Smooth muscle cell (in vitro differentiated cells): ENCODE measurements around the gene TRPV3. TPM values are rescaled to one million over a fixed set of nuclear protein-coding genes. Genes with fewer than 3 reads are reported as not detected.

Experiments used
- DNase-seq: peaks from one replicate; lab custom pipeline; 2025; ENCODE audit not compliant: unreplicated experiment; lab: John Stamatoyannopoulos, UW
- H2AFZ ChIP-seq: fragments of 200-600 bp; sonication (generic); 2 replicates; pipeline ENCODE4 v1.6.0; 2016; ENCODE audit warnings: antibody characterized with exemption, low read depth, mild to moderate bottlenecking
- H3F3A ChIP-seq: fragments of 200-600 bp; sonication (generic); 2 replicates; pipeline ENCODE4 v1.6.0; 2017; ENCODE audit warnings: antibody characterized with exemption, low read depth
- H3K27ac ChIP-seq: fragments of 200-600 bp; sonication (generic); 2 replicates; pipeline ENCODE4 v1.5.1; 2016; ENCODE audit warnings: low read depth, mild to moderate bottlenecking
- H3K27me3 ChIP-seq: fragments of 200-600 bp; sonication (generic); 2 replicates; pipeline ENCODE4 v1.6.1; 2016; ENCODE audit warnings: low read depth, mild to moderate bottlenecking
- H3K36me3 ChIP-seq: fragments of 200-600 bp; sonication (generic); 2 replicates; pipeline ENCODE4 v1.5.1; 2016; ENCODE audit warnings: low read depth
- H3K4me1 ChIP-seq: fragments of 200-600 bp; sonication (generic); 2 replicates; pipeline ENCODE4 v1.5.1; 2016; ENCODE audit warnings: low read depth
- H3K4me2 ChIP-seq: fragments of 200-600 bp; sonication (generic); 2 replicates; pipeline ENCODE4 v1.6.0; 2016; ENCODE audit warnings: mild to moderate bottlenecking
- H3K4me3 ChIP-seq: fragments of 200-600 bp; sonication (generic); 2 replicates; pipeline ENCODE4 v1.5.1; 2016; ENCODE audit warnings: mild to moderate bottlenecking
- H3K79me2 ChIP-seq: fragments of 200-600 bp; sonication (generic); 2 replicates; pipeline ENCODE4 v1.6.0; 2016; ENCODE audit warnings: low read depth, mild to moderate bottlenecking
- H3K9ac ChIP-seq: fragments of 200-600 bp; sonication (generic); 2 replicates; pipeline ENCODE4 v1.6.0; 2016; ENCODE audit warnings: low read depth
- H3K9me3 ChIP-seq: fragments of 200-600 bp; sonication (generic); replicated peaks from 2 replicates; pipeline ENCODE4 v1.5.1; 2016; ENCODE audit warnings: low read depth
- H4K20me1 ChIP-seq: fragments of 200-600 bp; sonication (generic); 2 replicates; pipeline ENCODE4 v1.6.0; 2016; ENCODE audit warnings: low read depth
- WGBS: methylation state at CpG from one replicate; pipeline ENCODE4 v1.1.7; 2016; ENCODE audit warnings: low lambda C conversion rate; 5-methylcytosine and 5-hydroxymethylcytosine counted together
- polyA plus RNA-seq: library from polyadenylated mRNA; unstranded; fragments of >200 nt; fragmentation: Nextera tagmentation; extraction: Ambion mirVana; gene quantifications from 2 replicates; pipeline ENCODE4 v1.2.1, GENCODE V29; 2016
- total RNA-seq: library from RNA; depleted of rRNA; stranded (reverse); fragments of >200 nt; gene quantifications from 2 replicates; pipeline ENCODE4 v1.2.3, GENCODE V29; 2014
- TF ChIP-seq, protein P1 (sequence below): fragments of 200-600 bp; sonication (generic); IDR thresholded peaks from 2 replicates; pipeline ENCODE4 v1.5.1; 2017; ENCODE audit warnings: borderline replicate concordance, mild to moderate bottlenecking, antibody characterized with exemption; ENCODE audit not compliant: insufficient read depth, poor library complexity, severe bottlenecking

Gene TRPV3
- total and polyA plus RNA-seq, 2 experiments from 2014 or later, result 0.53 to 6.4 TPM

DNA sequence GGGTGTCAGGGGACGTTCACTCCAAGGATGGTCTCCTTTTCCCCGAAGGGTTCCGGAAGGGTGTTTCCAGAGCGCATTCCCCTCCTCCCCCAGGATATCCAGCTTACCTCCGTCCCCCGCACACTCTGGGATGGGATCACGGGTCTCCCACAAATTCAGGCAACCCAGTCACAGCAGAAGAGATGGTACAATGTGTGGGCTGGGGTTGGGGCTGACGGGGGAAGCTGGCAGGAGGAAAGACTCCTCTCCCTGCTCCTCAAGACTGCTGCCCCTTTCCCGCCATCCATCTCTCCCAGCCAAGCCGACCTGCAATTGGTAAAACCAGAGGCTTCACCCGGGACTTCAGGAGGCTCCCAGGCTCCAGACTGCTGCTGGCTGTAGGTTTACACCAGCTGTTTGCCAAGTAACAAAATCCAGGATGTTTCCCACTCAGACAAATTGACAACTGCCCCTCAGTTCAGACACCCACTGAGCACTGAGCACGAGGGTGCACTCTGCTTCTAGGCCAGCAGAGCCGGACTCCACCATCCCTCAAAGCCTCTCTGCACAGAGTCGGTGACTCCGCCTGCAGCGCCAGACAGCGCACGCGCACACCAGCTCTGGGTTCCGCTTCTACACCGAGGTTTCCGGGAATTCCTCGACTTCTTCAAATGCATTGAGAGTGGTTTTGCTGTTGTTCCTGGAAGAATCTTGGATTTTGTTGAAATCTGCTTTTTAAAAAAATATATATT, 44.1 kb downstream of the TRPV3 start:
- no peak overlapping the region for H3K27ac ChIP-seq
- H3K4me3 ChIP-seq, result no peak overlapping the region
- no peak overlapping the region for H3K4me2 ChIP-seq
- H2AFZ ChIP-seq, result no peak overlapping the region
- TF ChIP-seq, protein P1, sequence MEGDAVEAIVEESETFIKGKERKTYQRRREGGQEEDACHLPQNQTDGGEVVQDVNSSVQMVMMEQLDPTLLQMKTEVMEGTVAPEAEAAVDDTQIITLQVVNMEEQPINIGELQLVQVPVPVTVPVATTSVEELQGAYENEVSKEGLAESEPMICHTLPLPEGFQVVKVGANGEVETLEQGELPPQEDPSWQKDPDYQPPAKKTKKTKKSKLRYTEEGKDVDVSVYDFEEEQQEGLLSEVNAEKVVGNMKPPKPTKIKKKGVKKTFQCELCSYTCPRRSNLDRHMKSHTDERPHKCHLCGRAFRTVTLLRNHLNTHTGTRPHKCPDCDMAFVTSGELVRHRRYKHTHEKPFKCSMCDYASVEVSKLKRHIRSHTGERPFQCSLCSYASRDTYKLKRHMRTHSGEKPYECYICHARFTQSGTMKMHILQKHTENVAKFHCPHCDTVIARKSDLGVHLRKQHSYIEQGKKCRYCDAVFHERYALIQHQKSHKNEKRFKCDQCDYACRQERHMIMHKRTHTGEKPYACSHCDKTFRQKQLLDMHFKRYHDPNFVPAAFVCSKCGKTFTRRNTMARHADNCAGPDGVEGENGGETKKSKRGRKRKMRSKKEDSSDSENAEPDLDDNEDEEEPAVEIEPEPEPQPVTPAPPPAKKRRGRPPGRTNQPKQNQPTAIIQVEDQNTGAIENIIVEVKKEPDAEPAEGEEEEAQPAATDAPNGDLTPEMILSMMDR, result no peak
- no peak for DNase-seq
- peaks cover 11% of the 10 kb centered on the region for H3K4me1 ChIP-seq
- H3K36me3 ChIP-seq, result peaks cover 2% of the 10 kb centered on the region
- H3K9ac ChIP-seq, result no peak overlapping the region
- no peaks in the 10 kb centered on the region for H3K27me3 ChIP-seq
- H4K20me1 ChIP-seq, result no peaks in the 10 kb centered on the region
- WGBS, result 92% methylated on average over 23 of the region's 23 CpGs
- H3K79me2 ChIP-seq, result no peaks in the 10 kb centered on the region
- no peaks in the 10 kb centered on the region for H3K9me3 ChIP-seq
- no peaks in the 10 kb centered on the region for H3F3A ChIP-seq

DNA sequence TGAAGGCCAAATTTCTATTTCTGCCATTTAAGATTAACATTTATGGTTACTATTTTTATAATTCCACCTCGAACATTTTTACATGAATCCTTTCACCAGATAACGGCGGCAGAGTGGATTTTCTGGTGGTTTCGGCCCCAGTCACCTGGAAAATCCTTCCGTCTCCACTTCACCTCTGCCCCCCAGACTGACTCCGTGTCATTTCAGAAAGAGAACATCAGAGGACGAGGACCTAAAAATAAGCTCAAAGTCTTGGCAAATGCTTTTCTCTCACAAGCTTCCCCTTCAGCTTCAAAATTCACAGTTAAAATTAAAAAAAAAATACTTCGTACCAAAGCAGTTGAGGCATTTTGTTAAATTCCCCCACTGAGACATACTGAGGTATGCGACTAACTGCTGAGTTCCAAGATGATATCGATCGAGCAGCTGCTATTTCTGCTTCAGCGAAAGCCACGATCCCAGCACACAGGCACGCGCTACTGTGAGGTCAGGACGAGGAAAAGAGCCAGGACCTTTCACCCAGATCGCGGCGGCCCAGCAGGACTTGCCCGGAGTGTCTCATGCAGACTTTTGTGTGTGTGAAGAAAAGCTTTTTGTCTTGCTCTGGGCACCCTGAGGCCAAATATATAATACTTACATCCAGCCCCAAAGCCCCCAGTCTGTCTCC, 45.0 kb downstream of the TRPV3 start:
- TF ChIP-seq, protein P1, result no peak
- no peaks in the 10 kb centered on the region for H3K27me3 ChIP-seq
- H3K4me1 ChIP-seq, result peaks cover 11% of the 10 kb centered on the region
- no peaks in the 10 kb centered on the region for H3K79me2 ChIP-seq
- no peaks in the 10 kb centered on the region for H3K9me3 ChIP-seq
- H3K4me3 ChIP-seq, result no peak overlapping the region
- H3K9ac ChIP-seq, result no peak overlapping the region
- no peak overlapping the region for H2AFZ ChIP-seq
- no peaks in the 10 kb centered on the region for H3K36me3 ChIP-seq
- H3F3A ChIP-seq, result no peaks in the 10 kb centered on the region
- no peak overlapping the region for H3K4me2 ChIP-seq
- no peak overlapping the region for H3K27ac ChIP-seq
- DNase-seq, result no peak
- WGBS, result 54% methylated on average over 20 of the region's 20 CpGs
- no peaks in the 10 kb centered on the region for H4K20me1 ChIP-seq

DNA sequence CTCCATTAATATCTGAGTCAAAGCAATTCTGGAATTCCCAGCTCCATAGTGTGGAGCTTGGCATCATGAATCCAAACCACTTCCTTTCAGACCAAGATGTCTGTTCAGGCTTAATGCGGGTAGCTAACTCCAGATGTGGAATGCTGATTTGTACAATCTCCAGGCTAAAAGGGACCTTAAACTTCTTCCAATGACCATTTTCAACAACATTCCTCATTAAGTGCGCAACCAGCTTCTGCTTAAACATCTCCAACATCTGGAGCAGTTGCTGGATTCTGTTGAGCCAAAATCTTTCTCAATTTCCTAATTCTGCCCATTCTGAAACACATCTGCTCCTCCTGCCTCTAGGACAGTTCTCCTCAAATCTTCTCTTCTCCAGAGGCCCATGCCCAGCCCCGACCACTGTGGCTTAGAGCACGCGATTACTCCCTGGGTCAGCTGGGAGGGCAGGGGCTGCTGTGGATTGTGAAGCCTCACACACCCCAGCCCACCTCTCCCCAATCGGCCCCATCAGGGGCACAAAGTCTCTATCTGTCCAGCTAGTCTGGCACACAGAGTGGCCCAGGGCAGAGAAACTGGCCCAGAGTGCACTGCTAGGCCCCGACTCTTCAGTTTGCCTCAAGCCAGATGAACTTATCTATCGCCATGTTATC, 45.6 kb downstream of the TRPV3 start:
- no peak overlapping the region for H3K9ac ChIP-seq
- H3K4me2 ChIP-seq, result no peak overlapping the region
- TF ChIP-seq, protein P1, result no peak
- H3F3A ChIP-seq, result no peaks in the 10 kb centered on the region
- no peaks in the 10 kb centered on the region for H3K27me3 ChIP-seq
- WGBS, result 75% methylated on average over 8 of the region's 8 CpGs
- no peaks in the 10 kb centered on the region for H3K36me3 ChIP-seq
- H3K27ac ChIP-seq, result no peak overlapping the region
- no peak overlapping the region for H2AFZ ChIP-seq
- H4K20me1 ChIP-seq, result no peaks in the 10 kb centered on the region
- H3K4me1 ChIP-seq, result peaks cover 11% of the 10 kb centered on the region
- no peaks in the 10 kb centered on the region for H3K9me3 ChIP-seq
- no peak for DNase-seq
- no peaks in the 10 kb centered on the region for H3K79me2 ChIP-seq
- H3K4me3 ChIP-seq, result no peak overlapping the region
